SK-N-SH (cell line): Measurements from ENCODE around the gene DISP1. TPM values are rescaled to one million over a fixed set of nuclear protein-coding genes. Genes with fewer than 3 reads are reported as not detected.

Experiments used
- CTCF ChIA-PET: fragments of 300-600, 350-600 bp; formaldehyde crosslinking; extraction: SDS; loops from one replicate; lab custom pipeline; 2021; lab: Yijun Ruan, JAX
- POLR2A ChIA-PET: fragments of 350-600 bp; sonication (Branson Sonifier 250); formaldehyde crosslinking; extraction: SDS; loops from one replicate; lab custom pipeline; 2020; ENCODE audit warnings: antibody characterized with exemption, inconsistent platforms; lab: Yijun Ruan, JAX
- DNase-seq: peaks from one replicate; pipeline ENCODE4 v3.0.0; 2012
- H2AFZ ChIP-seq: fragments of 200-600 bp; sonication (generic); 2 replicates; pipeline ENCODE4 v1.8.1; 2016; ENCODE audit warnings: antibody characterized with exemption, mild to moderate bottlenecking, low read depth
- H3F3A ChIP-seq: fragments of 200-600 bp; sonication (generic); replicated peaks from 2 replicates; pipeline ENCODE3; 2016; ENCODE audit warnings: antibody characterized with exemption, mild to moderate bottlenecking; ENCODE audit not compliant: insufficient read depth
- H3K27ac ChIP-seq, 2 experiments: fragments of 200-500 bp in 1 of 2; fragments of 200-600 bp in 1 of 2; sonication (Bioruptor generic) in 1 of 2; sonication (generic), shearing (Covaris generic) in 1 of 2; 2 replicates each; pipeline versions ENCODE4 v1.5.1 to v1.6.1; 2014 to 2016; ENCODE audit warnings: low read depth in 2 of 2, inconsistent platforms in 1 of 2, low read length in 1 of 2, mild to moderate bottlenecking in 1 of 2, mixed read lengths in 1 of 2
- H3K27me3 ChIP-seq: fragments of 200-600 bp; sonication (generic), shearing (Covaris generic); 2 replicates; pipeline ENCODE4 v1.6.1; 2016; ENCODE audit warnings: mixed run types; ENCODE audit not compliant: insufficient read depth
- H3K36me3 ChIP-seq, 2 experiments: fragments of 200-500 bp in 1 of 2; fragments of 200-600 bp in 1 of 2; sonication (Bioruptor generic) in 1 of 2; sonication (generic) in 1 of 2; replicated peaks in 1 of 2; 2 replicates each; pipeline versions ENCODE3 to v1.5.1; 2014 to 2016; ENCODE audit warnings: low read length in 1 of 2, mild to moderate bottlenecking in 1 of 2; ENCODE audit not compliant: insufficient read depth in 2 of 2, control insufficient read depth in 1 of 2
- H3K4me1 ChIP-seq, 2 experiments: fragments of 200-500 bp in 1 of 2; fragments of 200-600 bp in 1 of 2; sonication (Bioruptor generic) in 1 of 2; sonication (generic), shearing (Covaris generic) in 1 of 2; 2 replicates each; pipeline versions ENCODE4 v1.5.1 to v1.6.1; 2014 to 2016; ENCODE audit warnings: low read depth in 1 of 2, low read length in 1 of 2, mixed run types in 1 of 2; ENCODE audit not compliant: insufficient read depth in 2 of 2, control insufficient read depth in 1 of 2
- H3K4me2 ChIP-seq: fragments of 200-600 bp; sonication (generic), shearing (Covaris generic); 2 replicates; pipeline ENCODE4 v1.6.1; 2017; ENCODE audit warnings: mixed run types
- H3K4me3 ChIP-seq, 2 experiments: fragments of 200-500 bp in 1 of 2; fragments of 200-600 bp in 1 of 2; sonication (Bioruptor generic) in 1 of 2; sonication (generic), shearing (Covaris generic) in 1 of 2; 2 replicates each; pipeline versions ENCODE4 v1.5.1 to v1.8.1; 2014 to 2016; ENCODE audit warnings: low read depth in 2 of 2, inconsistent platforms in 1 of 2, low read length in 1 of 2, mild to moderate bottlenecking in 1 of 2, mixed read lengths in 1 of 2, moderate library complexity in 1 of 2
- H3K79me2 ChIP-seq: fragments of 200-600 bp; sonication (generic); 2 replicates; pipeline ENCODE4 v1.8.1; 2017; ENCODE audit warnings: mild to moderate bottlenecking; ENCODE audit not compliant: insufficient read depth
- H3K9ac ChIP-seq: fragments of 200-600 bp; sonication (generic); 2 replicates; pipeline ENCODE4 v1.6.1; 2017; ENCODE audit warnings: mixed run types
- H3K9me2 ChIP-seq: fragments of 200-600 bp; sonication (generic); 2 replicates; pipeline ENCODE4 v1.6.1; 2017; ENCODE audit warnings: mixed run types
- H3K9me3 ChIP-seq: fragments of 200-600 bp; sonication (generic); 2 replicates; pipeline ENCODE4 v1.6.1; 2017; ENCODE audit warnings: mixed run types, mild to moderate bottlenecking, moderate library complexity
- H4K20me1 ChIP-seq: fragments of 200-600 bp; sonication (generic); 2 replicates; pipeline ENCODE4 v1.6.1; 2017; ENCODE audit warnings: mild to moderate bottlenecking, mixed run types; ENCODE audit not compliant: insufficient read depth
- ELF1 ChIP-seq: IDR thresholded peaks from 2 replicates; pipeline ENCODE4 v1.4.0; 2012
- FOXM1 ChIP-seq: IDR thresholded peaks from 2 replicates; pipeline ENCODE4 v1.4.0; 2012; ENCODE audit warnings: low read depth, mild to moderate bottlenecking
- RAD21 ChIP-seq: IDR thresholded peaks from 2 replicates; pipeline ENCODE4 v1.6.1; 2012; ENCODE audit warnings: mild to moderate bottlenecking, low read length
- RCOR1 ChIP-seq: fragments of 150-350 bp; IDR thresholded peaks from 2 replicates; pipeline ENCODE4 v1.6.1; 2017; ENCODE audit warnings: antibody characterized with exemption, low read length
- TCF12 ChIP-seq: IDR thresholded peaks from 2 replicates; pipeline ENCODE4 v1.4.0; 2012
- WGBS: methylation state at CpG from one replicate; pipeline ENCODE4 v1.1.6; 2017; ENCODE audit warnings: low lambda C conversion rate; 5-methylcytosine and 5-hydroxymethylcytosine counted together
- polyA plus RNA-seq, 3 experiments: library from polyadenylated mRNA; depleted of rRNA; stranded (reverse); fragments of >200 nt; gene quantifications; 2 replicates each; pipeline ENCODE4 v1.2.3, GENCODE V29; 2012
- TF ChIP-seq, protein P1 (sequence below): IDR thresholded peaks from 2 replicates; pipeline ENCODE4 v1.6.1; 2012; ENCODE audit warnings: mild to moderate bottlenecking, low read depth, low read length, moderate library complexity
- TF ChIP-seq, protein P2 (sequence below): fragments of 150-350 bp; IDR thresholded peaks from 2 replicates; pipeline ENCODE4 v1.6.1; 2016; ENCODE audit warnings: mild to moderate bottlenecking, low read depth, low read length
- TF ChIP-seq, protein P3 (sequence below): IDR thresholded peaks from 2 replicates; pipeline ENCODE4; 2012
- TF ChIP-seq, protein P4 (sequence below): IDR thresholded peaks from 2 replicates; pipeline ENCODE4 v1.4.0; 2012; ENCODE audit warnings: low read depth, borderline replicate concordance

DISP1 gene
- polyA plus RNA-seq, 1 of the 3 experiments (the other 2 are of a cell fraction) = 4.4 TPM

DNA sequence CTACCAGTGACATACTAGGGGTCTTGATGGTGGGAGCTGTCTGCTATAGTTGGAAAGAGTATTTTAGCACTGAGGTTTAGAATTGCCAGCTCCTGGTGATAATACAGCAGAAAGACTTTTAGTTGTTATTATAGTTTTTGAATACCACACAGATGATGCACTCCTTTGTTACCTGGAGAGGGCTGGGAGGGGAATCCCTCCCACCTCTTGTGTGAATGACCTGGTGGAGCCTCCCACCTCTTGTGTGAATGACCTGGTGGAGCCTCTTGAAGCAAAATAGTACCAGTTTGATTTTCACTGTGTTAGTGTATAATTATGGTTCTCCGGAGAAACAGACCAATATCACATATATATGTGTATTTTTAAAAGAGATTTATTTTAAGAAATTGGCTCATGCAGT, 3.3 kb downstream of the DISP1 start (continued):
- TF ChIP-seq, protein P1, sequence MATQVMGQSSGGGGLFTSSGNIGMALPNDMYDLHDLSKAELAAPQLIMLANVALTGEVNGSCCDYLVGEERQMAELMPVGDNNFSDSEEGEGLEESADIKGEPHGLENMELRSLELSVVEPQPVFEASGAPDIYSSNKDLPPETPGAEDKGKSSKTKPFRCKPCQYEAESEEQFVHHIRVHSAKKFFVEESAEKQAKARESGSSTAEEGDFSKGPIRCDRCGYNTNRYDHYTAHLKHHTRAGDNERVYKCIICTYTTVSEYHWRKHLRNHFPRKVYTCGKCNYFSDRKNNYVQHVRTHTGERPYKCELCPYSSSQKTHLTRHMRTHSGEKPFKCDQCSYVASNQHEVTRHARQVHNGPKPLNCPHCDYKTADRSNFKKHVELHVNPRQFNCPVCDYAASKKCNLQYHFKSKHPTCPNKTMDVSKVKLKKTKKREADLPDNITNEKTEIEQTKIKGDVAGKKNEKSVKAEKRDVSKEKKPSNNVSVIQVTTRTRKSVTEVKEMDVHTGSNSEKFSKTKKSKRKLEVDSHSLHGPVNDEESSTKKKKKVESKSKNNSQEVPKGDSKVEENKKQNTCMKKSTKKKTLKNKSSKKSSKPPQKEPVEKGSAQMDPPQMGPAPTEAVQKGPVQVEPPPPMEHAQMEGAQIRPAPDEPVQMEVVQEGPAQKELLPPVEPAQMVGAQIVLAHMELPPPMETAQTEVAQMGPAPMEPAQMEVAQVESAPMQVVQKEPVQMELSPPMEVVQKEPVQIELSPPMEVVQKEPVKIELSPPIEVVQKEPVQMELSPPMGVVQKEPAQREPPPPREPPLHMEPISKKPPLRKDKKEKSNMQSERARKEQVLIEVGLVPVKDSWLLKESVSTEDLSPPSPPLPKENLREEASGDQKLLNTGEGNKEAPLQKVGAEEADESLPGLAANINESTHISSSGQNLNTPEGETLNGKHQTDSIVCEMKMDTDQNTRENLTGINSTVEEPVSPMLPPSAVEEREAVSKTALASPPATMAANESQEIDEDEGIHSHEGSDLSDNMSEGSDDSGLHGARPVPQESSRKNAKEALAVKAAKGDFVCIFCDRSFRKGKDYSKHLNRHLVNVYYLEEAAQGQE = no peak
- TF ChIP-seq, protein P2, sequence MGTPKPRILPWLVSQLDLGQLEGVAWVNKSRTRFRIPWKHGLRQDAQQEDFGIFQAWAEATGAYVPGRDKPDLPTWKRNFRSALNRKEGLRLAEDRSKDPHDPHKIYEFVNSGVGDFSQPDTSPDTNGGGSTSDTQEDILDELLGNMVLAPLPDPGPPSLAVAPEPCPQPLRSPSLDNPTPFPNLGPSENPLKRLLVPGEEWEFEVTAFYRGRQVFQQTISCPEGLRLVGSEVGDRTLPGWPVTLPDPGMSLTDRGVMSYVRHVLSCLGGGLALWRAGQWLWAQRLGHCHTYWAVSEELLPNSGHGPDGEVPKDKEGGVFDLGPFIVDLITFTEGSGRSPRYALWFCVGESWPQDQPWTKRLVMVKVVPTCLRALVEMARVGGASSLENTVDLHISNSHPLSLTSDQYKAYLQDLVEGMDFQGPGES = no peak
- TF ChIP-seq FOXM1 = no peak
- TF ChIP-seq, protein P3, sequence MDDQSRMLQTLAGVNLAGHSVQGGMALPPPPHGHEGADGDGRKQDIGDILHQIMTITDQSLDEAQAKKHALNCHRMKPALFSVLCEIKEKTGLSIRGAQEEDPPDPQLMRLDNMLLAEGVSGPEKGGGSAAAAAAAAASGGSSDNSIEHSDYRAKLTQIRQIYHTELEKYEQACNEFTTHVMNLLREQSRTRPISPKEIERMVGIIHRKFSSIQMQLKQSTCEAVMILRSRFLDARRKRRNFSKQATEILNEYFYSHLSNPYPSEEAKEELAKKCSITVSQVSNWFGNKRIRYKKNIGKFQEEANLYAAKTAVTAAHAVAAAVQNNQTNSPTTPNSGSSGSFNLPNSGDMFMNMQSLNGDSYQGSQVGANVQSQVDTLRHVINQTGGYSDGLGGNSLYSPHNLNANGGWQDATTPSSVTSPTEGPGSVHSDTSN = no peak

DNA sequence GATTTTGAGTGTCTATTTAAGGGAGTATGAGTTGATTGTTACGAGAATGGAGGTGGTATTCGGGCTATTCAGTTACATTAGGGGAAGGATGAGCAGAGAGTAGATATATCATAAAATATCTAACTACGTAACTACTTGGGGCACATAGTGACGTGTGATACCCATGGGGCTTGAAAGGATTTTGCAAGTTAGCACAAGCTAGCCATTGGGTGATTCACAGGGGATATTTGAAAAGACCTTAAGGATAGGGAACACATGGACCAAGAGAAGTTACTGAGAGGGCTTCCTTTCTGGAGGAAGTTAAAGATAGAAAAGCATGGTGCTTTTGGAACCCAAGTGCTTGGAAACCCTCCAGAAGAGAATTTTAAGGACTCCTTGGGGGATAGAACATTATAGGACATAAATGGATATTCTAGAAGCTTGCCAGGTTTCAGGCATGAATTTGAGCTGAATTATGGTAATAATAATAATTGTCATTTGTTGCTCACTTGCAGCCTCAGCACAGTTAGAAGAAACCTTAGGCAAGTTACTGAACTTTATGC, 5.4 kb downstream of the DISP1 start:
- H4K20me1 ChIP-seq = peaks cover 5% of the 10 kb centered on the region
- no peaks in the 10 kb centered on the region for H3K9me3 ChIP-seq
- 97% methylated on average over 4 of the region's 4 CpGs for WGBS
- no peaks in the 10 kb centered on the region for H3K9me2 ChIP-seq
- H3K4me1 ChIP-seq = peaks cover 11 to 22% of the 10 kb centered on the region in 2 experiments; a peak in 3 of 4 replicates
- TF ChIP-seq, protein P4, sequence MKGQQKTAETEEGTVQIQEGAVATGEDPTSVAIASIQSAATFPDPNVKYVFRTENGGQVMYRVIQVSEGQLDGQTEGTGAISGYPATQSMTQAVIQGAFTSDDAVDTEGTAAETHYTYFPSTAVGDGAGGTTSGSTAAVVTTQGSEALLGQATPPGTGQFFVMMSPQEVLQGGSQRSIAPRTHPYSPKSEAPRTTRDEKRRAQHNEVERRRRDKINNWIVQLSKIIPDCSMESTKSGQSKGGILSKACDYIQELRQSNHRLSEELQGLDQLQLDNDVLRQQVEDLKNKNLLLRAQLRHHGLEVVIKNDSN = no peak
- TF ChIP-seq ELF1 = no peak
- no peak for TF ChIP-seq FOXM1
- TF ChIP-seq, protein P1 = no peak
- no peak for TF ChIP-seq TCF12
- TF ChIP-seq RAD21 = no peak
- TF ChIP-seq RCOR1 = no peak
- DNase-seq = no peak
- peak overlapping the region in 1 of 2 experiments; percentile 24; a peak in 1 of 4 replicates for H3K27ac ChIP-seq
- H3K27me3 ChIP-seq = no peaks in the 10 kb centered on the region
- no peak overlapping the region for H2AFZ ChIP-seq
- CTCF ChIA-PET = interaction anchor here (1.0 kb wide), 1 partner anchor 261 kb away, joined by 3 read pairs; no protein-coding TSS in a partner anchor
- no peak overlapping the region for H3K9ac ChIP-seq
- H3K4me3 ChIP-seq = no peak overlapping the region
- POLR2A ChIA-PET = no interaction called here
- peaks cover 12% of the 10 kb centered on the region for H3F3A ChIP-seq
- no peaks in the 10 kb centered on the region for H3K36me3 ChIP-seq
- H3K4me2 ChIP-seq = no peak overlapping the region
- peaks cover 58% of the 10 kb centered on the region for H3K79me2 ChIP-seq
